Measurements from ENCODE around the gene MYLK2.
"Not testable (repeated sequence)": the region's sequence is repeated elsewhere in the genome, so short reads cannot be mapped to it uniquely, and the experiment has no call there.

Gene MYLK2

GRCh38 chr20:31814142-31814541 is 5.0 kb upstream of the MYLK2 start:
- H3K27ac ChIP-seq = not testable (repeated sequence)

DNA sequence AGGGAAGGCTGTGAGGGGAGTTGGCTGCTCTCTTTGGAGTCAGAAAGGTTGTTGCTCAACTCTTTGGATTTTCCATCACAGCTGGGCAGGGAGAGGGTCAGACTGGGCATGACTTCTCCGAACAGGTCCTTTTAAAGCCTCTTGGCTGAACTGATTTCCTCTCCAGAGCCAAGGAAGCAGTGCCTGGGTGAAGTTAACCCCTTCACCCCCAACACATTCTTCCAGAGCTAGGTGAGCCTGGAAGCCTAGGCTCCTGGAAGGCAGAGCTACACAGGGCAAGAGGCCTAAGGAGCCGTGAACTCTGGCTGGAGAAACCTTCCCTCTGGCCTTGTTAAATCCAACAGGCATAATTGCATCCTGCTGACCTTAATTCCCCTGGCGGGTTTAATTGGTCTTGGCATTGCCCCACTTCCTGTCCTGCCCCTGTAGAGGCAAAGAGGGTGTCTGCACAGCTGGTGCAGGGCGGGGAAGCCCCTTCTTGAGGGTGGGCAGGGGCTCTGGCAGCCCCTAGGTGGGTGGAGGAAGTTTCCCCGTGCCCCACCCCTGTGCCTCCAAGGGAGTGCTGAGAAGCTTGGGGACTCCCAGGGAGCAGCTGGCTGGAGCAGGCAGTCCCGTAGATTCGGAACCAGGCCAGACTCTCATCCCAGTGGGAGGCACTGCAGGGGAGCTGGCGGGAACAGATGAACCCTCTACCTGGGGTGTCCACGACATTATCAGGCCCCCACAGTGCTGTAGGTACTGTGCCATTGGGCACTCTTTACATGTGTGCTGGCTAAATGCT is 3.6 kb upstream of the MYLK2 start:
- DNase-seq (ENCODE audit: low read depth, low spot score) = no peak
- no peak overlapping the region for H3K27ac ChIP-seq

More at GRCh38 chr20:31814142-31814541, 5.0 kb upstream of the MYLK2 start:
- DNase-seq (ENCODE audit: low read depth, low spot score) = not testable (repeated sequence)

GRCh38 chr20:31816221-31816620 is 2.9 kb upstream of the MYLK2 start:
- H3K27ac ChIP-seq = no peak overlapping the region
- no peak for DNase-seq (ENCODE audit: low read depth, low spot score)

- no peak for DNase-seq (ENCODE audit: low read depth, low spot score)
- no peak overlapping the region for H3K27ac ChIP-seq
Observed at GRCh38 chr20:31817461-31817860, 1.7 kb upstream of the MYLK2 start.

DNA sequence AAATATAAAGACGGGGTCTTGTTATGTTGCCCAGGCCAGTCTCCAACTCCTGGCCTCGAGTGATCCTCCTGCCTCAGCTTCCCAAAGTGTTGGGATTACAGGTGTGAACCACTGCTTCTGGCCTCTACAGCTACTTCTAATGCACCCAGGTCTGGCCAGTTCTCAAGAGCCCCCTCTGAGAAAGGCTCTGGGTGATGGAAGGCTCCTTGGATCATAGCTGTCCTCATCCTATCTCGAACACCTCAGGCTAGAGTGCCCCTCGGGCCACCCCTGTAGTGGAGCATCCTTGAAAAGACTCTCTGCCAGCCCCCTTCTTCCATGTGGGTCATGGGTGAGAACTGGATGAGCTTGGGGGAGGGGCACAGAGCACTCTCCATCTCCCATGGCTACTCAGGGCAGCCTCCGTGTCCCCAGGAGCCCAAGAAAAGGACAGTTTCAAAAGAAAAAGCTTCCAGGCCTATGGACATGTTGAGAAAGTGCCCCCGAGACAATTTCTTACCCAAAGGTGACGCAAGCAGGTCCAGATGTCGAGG is 714 bp upstream of the MYLK2 start:
- H3K27ac ChIP-seq = no peak overlapping the region
- no peak for DNase-seq (ENCODE audit: low read depth, low spot score)

DNA sequence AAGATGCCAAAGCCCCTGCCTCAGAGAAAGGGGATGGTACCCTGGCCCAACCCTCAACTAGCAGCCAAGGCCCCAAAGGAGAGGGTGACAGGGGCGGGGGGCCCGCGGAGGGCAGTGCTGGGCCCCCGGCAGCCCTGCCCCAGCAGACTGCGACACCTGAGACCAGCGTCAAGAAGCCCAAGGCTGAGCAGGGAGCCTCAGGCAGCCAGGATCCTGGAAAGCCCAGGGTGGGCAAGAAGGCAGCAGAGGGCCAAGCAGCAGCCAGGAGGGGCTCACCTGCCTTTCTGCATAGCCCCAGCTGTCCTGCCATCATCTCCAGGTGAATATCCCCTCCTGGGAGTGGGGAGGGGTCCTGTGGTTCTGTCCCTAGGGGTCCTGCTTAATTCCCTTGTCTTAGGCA is 1.1 kb downstream of the MYLK2 start:
- no peak for DNase-seq (ENCODE audit: low read depth, low spot score)
- H3K27ac ChIP-seq = no peak overlapping the region

GRCh38 chr20:31821427-31821826 is 2.3 kb downstream of the MYLK2 start:
- no peak for DNase-seq (ENCODE audit: low read depth, low spot score)
- no peak overlapping the region for H3K27ac ChIP-seq

DNA sequence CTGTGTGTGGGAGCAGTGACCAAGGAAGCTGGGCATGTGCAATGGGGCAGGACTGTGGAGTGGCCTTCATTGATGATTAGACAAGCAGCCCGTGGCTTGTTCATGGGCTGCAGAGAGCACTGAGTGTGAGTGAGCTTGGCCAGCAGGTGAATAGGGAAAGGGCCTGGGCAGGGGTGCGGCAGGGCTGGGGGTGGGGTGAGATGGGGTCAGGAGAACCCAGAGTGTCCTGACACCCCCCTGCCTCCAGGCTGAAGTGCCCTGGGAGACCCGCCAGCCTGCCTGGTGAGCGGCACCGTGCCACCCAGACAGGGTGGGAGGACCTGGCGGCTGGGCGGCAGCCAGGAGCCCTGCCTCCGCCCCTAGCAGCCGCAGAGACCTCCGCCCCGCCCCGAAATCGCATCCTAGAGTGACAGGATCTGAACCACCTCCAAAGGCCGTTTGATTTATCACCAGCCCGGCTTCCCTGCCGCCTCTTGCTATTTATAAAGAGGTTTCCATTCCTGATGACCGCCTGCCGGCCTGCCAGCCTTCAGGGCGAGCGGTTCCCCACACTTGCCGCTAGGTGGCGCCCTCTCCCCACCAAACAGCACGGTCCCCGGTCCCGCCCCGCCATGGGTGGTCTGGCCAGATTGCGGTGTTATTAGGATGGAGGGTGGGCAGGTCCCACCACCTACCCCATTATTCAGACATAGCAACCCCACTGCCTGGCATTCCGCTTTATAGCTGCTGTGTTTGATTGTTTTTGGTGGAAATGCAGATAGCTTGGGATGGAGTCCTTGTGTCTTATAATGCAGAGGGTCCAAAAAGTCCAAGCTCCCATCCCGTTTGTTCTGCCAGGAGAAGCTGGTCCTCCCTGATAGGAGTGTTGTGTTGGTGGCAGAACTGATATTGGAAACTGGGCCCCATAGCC is 3.5 kb downstream of the MYLK2 start:
- no peak for DNase-seq (ENCODE audit: low read depth, low spot score)
- no peak overlapping the region for H3K27ac ChIP-seq

GRCh38 chr20:31823360-31824124 is 4.4 kb downstream of the MYLK2 start:
- H3K27ac ChIP-seq = no peak overlapping the region
- no peak for DNase-seq (ENCODE audit: low read depth, low spot score)

DNA sequence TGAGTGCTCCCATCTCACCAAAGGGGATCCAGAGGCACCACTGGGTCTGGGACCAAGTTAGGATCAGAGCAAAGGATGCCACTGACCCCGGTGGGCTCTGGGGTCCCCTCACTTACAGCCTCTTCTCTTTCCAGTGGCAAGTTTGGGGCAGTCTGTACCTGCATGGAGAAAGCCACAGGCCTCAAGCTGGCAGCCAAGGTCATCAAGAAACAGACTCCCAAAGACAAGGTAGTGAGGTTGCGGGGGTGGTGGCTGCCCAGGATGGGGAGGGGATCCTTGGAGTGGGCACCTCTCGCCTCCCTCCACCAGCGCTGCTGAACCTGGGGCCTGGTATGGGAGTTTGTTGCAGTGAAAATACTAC is 4.9 kb downstream of the MYLK2 start:
- DNase-seq (ENCODE audit: low read depth, low spot score) = no peak
- no peak overlapping the region for H3K27ac ChIP-seq

- no peak overlapping the region for H3K27ac ChIP-seq
- DNase-seq (ENCODE audit: low read depth, low spot score) = no peak
Observed at GRCh38 chr20:31824554-31825313, 5.6 kb downstream of the MYLK2 start.

DNA sequence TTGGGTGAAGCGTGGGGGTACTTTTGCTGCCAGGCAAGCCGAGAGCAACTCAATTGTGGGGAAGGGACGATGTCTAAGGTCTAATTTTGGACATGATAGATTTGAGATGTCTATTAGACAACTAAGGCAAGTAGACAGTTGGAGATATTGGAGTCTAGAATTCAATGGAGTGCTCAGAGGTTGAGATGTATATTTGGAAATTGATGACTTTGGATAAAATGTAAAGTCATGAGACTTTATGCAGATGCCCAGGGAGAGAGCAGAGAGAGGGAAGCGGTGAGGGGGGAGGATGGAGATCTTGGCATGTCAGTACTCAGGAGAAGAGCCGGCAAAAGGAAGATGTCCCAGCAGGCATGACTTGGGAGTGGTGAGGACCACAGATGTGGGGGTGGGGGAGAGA is 6.9 kb downstream of the MYLK2 start:
- H3K27ac ChIP-seq = no peak overlapping the region
- DNase-seq (ENCODE audit: low read depth, low spot score) = no peak

- DNase-seq (ENCODE audit: low read depth, low spot score) = no peak
- no peak overlapping the region for H3K27ac ChIP-seq
Observed at GRCh38 chr20:31827059-31827458, 7.9 kb downstream of the MYLK2 start.

- DNase-seq (ENCODE audit: low read depth, low spot score); H3K27ac ChIP-seq: not testable (repeated sequence)
Observed at GRCh38 chr20:31828016-31828415, 8.9 kb downstream of the MYLK2 start.

GRCh38 chr20:31829731-31830130 is 10.6 kb downstream of the MYLK2 start:
- DNase-seq (ENCODE audit: low read depth, low spot score) = no peak
- no peak overlapping the region for H3K27ac ChIP-seq

- H3K27ac ChIP-seq = no peak overlapping the region
- DNase-seq (ENCODE audit: low read depth, low spot score) = no peak
Observed at GRCh38 chr20:31830406-31830981, 11.3 kb downstream of the MYLK2 start.

DNA sequence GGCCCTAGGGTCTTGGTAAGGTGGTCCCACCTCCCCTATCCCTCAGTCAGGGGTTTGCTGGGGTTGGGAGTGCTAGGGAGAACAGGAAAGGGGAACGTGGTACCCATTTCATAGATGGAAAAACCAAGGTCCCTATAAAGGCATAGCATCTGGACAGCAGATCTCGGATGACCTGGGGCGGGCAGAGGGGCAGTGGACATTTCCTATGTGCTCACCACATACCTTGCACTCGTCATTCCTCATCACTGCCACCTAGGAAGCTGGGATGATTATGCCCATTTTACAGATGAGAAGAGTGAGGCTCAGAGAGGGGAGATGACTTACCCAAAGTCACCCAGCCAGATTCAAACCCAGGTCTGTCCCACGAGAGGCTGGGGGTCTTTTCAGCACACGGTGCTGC is 12.1 kb downstream of the MYLK2 start:
- DNase-seq (ENCODE audit: low read depth, low spot score) = no peak
- no peak overlapping the region for H3K27ac ChIP-seq

DNA sequence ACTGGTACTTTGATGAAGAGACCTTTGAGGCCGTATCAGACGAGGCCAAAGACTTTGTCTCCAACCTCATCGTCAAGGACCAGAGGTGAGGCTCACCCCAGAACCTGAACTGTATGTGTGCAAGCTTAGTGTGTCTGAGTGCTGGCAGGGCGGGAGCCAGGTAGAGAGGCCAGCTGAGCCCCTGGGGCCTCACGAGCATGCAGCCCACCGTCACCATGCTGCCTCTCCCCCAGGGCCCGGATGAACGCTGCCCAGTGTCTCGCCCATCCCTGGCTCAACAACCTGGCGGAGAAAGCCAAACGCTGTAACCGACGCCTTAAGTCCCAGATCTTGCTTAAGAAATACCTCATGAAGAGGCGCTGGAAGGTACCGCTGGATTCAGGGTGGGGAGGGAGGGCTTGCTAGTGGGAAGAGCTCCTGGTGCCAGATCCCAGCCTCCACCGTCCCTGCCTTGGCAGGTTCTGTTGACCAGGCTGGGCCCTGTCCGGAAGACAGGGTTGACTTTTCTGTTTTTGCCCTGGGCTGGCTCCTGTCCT is 12.7 kb downstream of the MYLK2 start:
- DNase-seq (ENCODE audit: low read depth, low spot score) = no peak
- H3K27ac ChIP-seq = no peak overlapping the region

All from epithelial cell of prostate (primary cell).